Measurements from ENCODE around the gene CCNJ.

DNA sequence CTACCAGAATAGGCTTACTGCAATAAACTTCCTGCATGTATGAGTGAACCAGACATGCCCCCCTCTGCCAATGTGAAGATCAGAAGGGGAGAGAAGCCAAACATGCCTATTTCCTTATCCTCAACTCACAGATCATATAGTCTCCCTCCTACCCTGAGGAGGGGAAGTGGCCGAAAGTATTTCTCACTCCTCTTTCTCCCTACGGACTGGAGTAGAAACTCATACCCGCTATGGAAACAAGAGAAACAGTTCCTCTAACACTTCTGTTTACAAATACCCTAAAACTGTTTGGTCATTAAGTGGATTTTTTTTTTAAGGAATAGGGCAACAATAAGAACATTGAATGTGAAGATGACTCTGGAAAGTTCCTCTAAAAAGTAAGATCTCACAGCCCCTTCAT, 31.4 kb downstream of the CCNJ start:
- TF ChIP-seq, protein P1, sequence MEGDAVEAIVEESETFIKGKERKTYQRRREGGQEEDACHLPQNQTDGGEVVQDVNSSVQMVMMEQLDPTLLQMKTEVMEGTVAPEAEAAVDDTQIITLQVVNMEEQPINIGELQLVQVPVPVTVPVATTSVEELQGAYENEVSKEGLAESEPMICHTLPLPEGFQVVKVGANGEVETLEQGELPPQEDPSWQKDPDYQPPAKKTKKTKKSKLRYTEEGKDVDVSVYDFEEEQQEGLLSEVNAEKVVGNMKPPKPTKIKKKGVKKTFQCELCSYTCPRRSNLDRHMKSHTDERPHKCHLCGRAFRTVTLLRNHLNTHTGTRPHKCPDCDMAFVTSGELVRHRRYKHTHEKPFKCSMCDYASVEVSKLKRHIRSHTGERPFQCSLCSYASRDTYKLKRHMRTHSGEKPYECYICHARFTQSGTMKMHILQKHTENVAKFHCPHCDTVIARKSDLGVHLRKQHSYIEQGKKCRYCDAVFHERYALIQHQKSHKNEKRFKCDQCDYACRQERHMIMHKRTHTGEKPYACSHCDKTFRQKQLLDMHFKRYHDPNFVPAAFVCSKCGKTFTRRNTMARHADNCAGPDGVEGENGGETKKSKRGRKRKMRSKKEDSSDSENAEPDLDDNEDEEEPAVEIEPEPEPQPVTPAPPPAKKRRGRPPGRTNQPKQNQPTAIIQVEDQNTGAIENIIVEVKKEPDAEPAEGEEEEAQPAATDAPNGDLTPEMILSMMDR (IDR thresholded peaks at IDR 0.05; ENCODE audit: low read depth, low read length), result no peak
- TF ChIP-seq EZH2phosphoT487 (IDR thresholded peaks at IDR 0.05; ENCODE audit: low read depth), result no peak

All from OCI-LY3 (cell line).